Prostate gland (tissue), 2 donors: Measurements from ENCODE around the gene CXCL1.

Experiments used
- CTCF ChIP-seq, 4 experiments: fragments of 200-600 bp in 2 of 4; fragments of 450-650 bp in 2 of 4; sonication (generic) in 2 of 4; IDR thresholded peaks; 1 replicate in 3 of 4; 2 replicates in 1 of 4; pipeline ENCODE4 v1.5.1; 2016 to 2019; ENCODE audit warnings: antibody characterized with exemption in 4 of 4, mild to moderate bottlenecking in 2 of 4, moderate library complexity in 2 of 4
- POLR2A ChIP-seq: fragments of 450-650 bp; IDR thresholded peaks from one replicate; pipeline ENCODE4 v1.6.1; 2016; ENCODE audit warnings: antibody characterized with exemption, mild to moderate bottlenecking
- POLR2AphosphoS5 ChIP-seq: sonication (generic); formaldehyde crosslinking; IDR thresholded peaks from one replicate; pipeline ENCODE4 v1.6.1; 2017; ENCODE audit warnings: antibody characterized with exemption

DNA sequence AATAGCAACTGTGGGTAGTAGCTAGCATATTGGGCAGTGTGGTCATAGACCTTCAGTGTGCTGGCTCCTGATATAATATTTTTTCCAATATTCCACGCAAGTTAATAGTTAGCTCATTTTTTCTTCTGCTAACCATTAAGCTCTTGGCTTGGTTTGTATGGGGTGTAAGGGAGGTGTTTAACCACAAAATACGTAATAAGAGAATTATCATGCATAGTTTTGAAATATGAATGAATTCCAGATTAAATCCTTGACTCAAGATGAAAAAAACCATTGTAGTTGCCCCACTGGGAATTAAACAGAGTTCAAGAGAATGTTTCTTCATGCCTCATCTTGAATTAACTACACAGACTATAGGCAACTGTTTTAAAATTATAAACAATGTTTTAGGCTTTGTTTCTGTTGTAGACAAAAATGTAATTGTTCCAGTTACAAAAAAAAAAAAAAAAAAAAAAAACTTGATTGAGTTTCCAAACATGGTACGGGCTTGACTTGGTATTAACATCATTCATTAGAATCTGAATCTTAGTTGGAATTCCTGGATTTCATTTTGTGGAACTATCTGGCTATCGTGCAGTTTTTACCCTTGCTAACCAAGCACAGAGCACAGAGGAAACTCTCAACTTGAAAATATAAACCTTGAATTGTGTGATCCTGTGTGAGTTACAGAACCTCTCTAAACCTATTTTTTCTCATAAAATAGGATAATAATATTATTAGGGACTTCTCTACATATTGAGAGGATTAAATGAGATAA lies 28.4 kb downstream of the CXCL1 start:
- TF ChIP-seq POLR2A (no peak), CTCF (IDR thresholded peaks at IDR 0.05) (no peak), POLR2AphosphoS5 (no peak)
